Measurements from ENCODE around the gene MYOF.

DNA sequence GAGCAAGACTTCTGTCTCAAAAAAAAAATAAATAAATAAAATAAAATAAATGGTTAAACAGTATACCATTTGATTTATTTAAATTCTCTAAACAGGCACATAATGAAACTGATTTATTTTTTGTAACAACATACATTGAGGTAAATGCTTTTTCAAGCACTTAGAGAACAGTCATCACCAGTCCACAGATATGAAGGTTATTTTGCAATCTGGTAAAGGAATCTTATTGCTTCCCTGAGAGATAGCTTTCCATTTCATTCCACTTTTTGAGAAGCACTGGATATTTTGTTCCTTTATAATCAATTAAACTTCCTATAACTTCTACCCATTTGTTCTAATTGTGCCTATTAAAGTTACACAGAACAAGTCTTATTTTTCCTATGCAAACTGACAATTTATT is 19.5 kb upstream of the MYOF start:
- TF ChIP-seq, protein P1, sequence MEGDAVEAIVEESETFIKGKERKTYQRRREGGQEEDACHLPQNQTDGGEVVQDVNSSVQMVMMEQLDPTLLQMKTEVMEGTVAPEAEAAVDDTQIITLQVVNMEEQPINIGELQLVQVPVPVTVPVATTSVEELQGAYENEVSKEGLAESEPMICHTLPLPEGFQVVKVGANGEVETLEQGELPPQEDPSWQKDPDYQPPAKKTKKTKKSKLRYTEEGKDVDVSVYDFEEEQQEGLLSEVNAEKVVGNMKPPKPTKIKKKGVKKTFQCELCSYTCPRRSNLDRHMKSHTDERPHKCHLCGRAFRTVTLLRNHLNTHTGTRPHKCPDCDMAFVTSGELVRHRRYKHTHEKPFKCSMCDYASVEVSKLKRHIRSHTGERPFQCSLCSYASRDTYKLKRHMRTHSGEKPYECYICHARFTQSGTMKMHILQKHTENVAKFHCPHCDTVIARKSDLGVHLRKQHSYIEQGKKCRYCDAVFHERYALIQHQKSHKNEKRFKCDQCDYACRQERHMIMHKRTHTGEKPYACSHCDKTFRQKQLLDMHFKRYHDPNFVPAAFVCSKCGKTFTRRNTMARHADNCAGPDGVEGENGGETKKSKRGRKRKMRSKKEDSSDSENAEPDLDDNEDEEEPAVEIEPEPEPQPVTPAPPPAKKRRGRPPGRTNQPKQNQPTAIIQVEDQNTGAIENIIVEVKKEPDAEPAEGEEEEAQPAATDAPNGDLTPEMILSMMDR (IDR thresholded peaks at IDR 0.05) = no peak
- TF ChIP-seq POLR2A (IDR thresholded peaks at IDR 0.05) = no peak
